ENCODE results near the gene ZNRF2. TPM values are rescaled to one million over a fixed set of nuclear protein-coding genes. Genes with fewer than 3 reads are reported as not detected.

Gene ZNRF2
- total and polyA plus RNA-seq, 2 of the 4 experiments (the other 2 are of a cell fraction), result 0.31 to 0.54 TPM

GRCh38 chr7:30308389-30308788, 24.0 kb downstream of the ZNRF2 start:
- Histone ChIP-seq H3K4me1 (ENCODE audit: control insufficient read depth, insufficient read depth, low read length) (no peaks in the 10 kb centered on the region), H2BK20ac (ENCODE audit: low read depth, low read length) (no peak overlapping the region), H3K14ac (replicated peaks; ENCODE audit: low read depth, low read length) (no peak overlapping the region), H4K91ac (ENCODE audit: insufficient read depth, low read depth, low read length) (no peak overlapping the region), H3K18ac (ENCODE audit: low read depth, low read length) (no peak overlapping the region), H2AK9ac (replicated peaks; ENCODE audit: low read depth, low read length, poor library complexity) (no peak overlapping the region), H3K9ac (ENCODE audit: low read depth, low read length) (no peak overlapping the region), H4K20me1 (ENCODE audit: insufficient read depth, low read length) (no peaks in the 10 kb centered on the region), H2BK5ac (ENCODE audit: low read depth, low read length, poor library complexity, severe bottlenecking) (no peak overlapping the region), H4K8ac (ENCODE audit: low read depth in 2 of 2, low read length in 2 of 2) (no peak overlapping the region; a peak in 1 of 4 replicates), H3K9me1 (ENCODE audit: insufficient read depth, low read length) (peaks cover 3% of the 10 kb centered on the region; the same call in 1 of the 2 replicates), H3K36me3 (ENCODE audit: control insufficient read depth, insufficient read depth, low read length) (no peaks in the 10 kb centered on the region), H3K79me1 (ENCODE audit: low read depth in 1 of 2, low read length in 2 of 2) (peaks cover 0 to 6% of the 10 kb centered on the region in 2 experiments; a peak in 3 of 4 replicates), H2BK15ac (ENCODE audit: low read depth, low read length) (no peak overlapping the region), H3K4ac (ENCODE audit: low read depth, low read length) (no peak overlapping the region), H3K27me3 (ENCODE audit: control insufficient read depth, insufficient read depth, low read length) (no peaks in the 10 kb centered on the region), H2BK120ac (ENCODE audit: low read depth, low read length) (no peak overlapping the region), H3K56ac (ENCODE audit: extremely low read depth, insufficient read depth, low read length) (no peak overlapping the region), H4K5ac (ENCODE audit: low read depth, low read length) (no peak overlapping the region), H3K27ac (ENCODE audit: insufficient read depth, low read length) (no peak overlapping the region), H3K9me3 (ENCODE audit: control insufficient read depth, insufficient read depth, low read length) (no peaks in the 10 kb centered on the region), H3K4me2 (ENCODE audit: low read depth, low read length) (peak overlapping the region; percentile 15; the same call in 1 of the 2 replicates), H2AK5ac (ENCODE audit: low read depth, low read length) (no peak overlapping the region), H3K4me3 (ENCODE audit: insufficient read depth, low read depth, low read length) (no peak overlapping the region), H3K23ac (ENCODE audit: low read depth, low read length) (no peak overlapping the region; the same call in 1 of the 2 replicates), H2AFZ (replicated peaks; ENCODE audit: low read length, poor library complexity) (no peak overlapping the region)
- ATAC-seq (ENCODE audit: low read depth) (no peak; the same call in 1 of the 2 replicates), DNase-seq (peak; percentile 12)
- WGBS, 2 experiments (ENCODE audit: extremely low coverage in 2 of 2, insufficient read length in 1 of 2), result no CpG with 5 or more reads among the region's 2 CpGs
- POLR2A ChIA-PET (ENCODE audit: unreplicated experiment), result no interaction called here
- TF ChIP-seq FOS (IDR thresholded peaks at IDR 0.05; ENCODE audit: low read depth, low read length), result no peak
- no peak for TF ChIP-seq POLR2A (IDR thresholded peaks at IDR 0.05; ENCODE audit: low read depth, low read length)
- TF ChIP-seq RCOR1 (IDR thresholded peaks at IDR 0.05; ENCODE audit: insufficient replicate concordance, low read length), result no peak
- TF ChIP-seq MAZ (IDR thresholded peaks at IDR 0.05; ENCODE audit: borderline replicate concordance, low read depth, low read length), result no peak
- no peak for TF ChIP-seq MXI1 (IDR thresholded peaks at IDR 0.05; ENCODE audit: borderline replicate concordance, low read depth, low read length)
- TF ChIP-seq RAD21 (IDR thresholded peaks at IDR 0.05; ENCODE audit: low read length), result no peak
- no peak for TF ChIP-seq RFX5 (IDR thresholded peaks at IDR 0.05; ENCODE audit: low read depth, low read length)
- TF ChIP-seq CTCF (conservative IDR thresholded peaks at IDR 0.05; ENCODE audit: low read depth, low read length), result no peak
- TF ChIP-seq ELK1 (IDR thresholded peaks at IDR 0.05; ENCODE audit: borderline replicate concordance, low read depth, low read length), result no peak
- no peak for TF ChIP-seq SMC3 (IDR thresholded peaks at IDR 0.05; ENCODE audit: low read depth, low read length)
- peak; percentile 91 for TF ChIP-seq NFE2L2 (IDR thresholded peaks at IDR 0.05; ENCODE audit: low read depth, low read length)
- TF ChIP-seq CEBPB (IDR thresholded peaks at IDR 0.05; ENCODE audit: low read depth, low read length), result no peak
- no peak for TF ChIP-seq CHD1 (IDR thresholded peaks at IDR 0.05; ENCODE audit: low read depth, low read length)
- peak; percentile 77 for TF ChIP-seq MAFK (IDR thresholded peaks at IDR 0.05; ENCODE audit: low read depth, low read length)
- TF ChIP-seq BHLHE40 (IDR thresholded peaks at IDR 0.05; ENCODE audit: low read depth, low read length), result no peak
- TF ChIP-seq USF2 (IDR thresholded peaks at IDR 0.05; ENCODE audit: low read depth, low read length), result no peak
- in situ Hi-C loops (cut with MboI; ENCODE audit: low sequenced_read_pairs), result no loop called here
- CTCF ChIA-PET, result no interaction called here
- no TSS peak for BruUV-seq (replicated peaks)
- dilution Hi-C loops (cut with HindIII; ENCODE audit: low sequenced_read_pairs, unreplicated experiment), result no loop called here
- intact Hi-C loops (cut with micrococcal nuclease), result no loop called here

All from IMR-90 (cell line).